Left cardiac atrium (tissue), 4 donors: ENCODE data around the gene CCDC178. TPM values are rescaled to one million over a fixed set of nuclear protein-coding genes. Genes with fewer than 3 reads are reported as not detected.
A peak's percentile ranks its signal among the peaks of the same experiment; 100 is the strongest.
"Not testable (repeated sequence)": the region's sequence is repeated elsewhere in the genome, so short reads cannot be mapped to it uniquely, and the experiment has no call there.

Source experiments
- ATAC-seq, 2 donors: fragments of 200-7000 bp; cut with Tn5 transposase; one replicate each; pipeline ENCODE4 v1.9.1; 2020; ENCODE audit warnings: mild to moderate bottlenecking in 2 of 2, moderate library complexity in 2 of 2
- DNase-seq: peaks from one replicate; pipeline ENCODE4 v3.0.0-alpha.2; 2020
- intact Hi-C, 2 donors: fragments of 100-400 bp; cut with DNase I; formaldehyde crosslinking; loops; one replicate each; pipeline versions ENCODE4 v1.14.1 to v1.15.1; 2022 to 2023
- total RNA-seq, 2 donors: library from RNA; stranded (reverse); fragmentation: NEBNext Ultra II Directional; extraction: Animal tissue kit (Norgen Biotek cat#: 25700); gene quantifications; one replicate each; pipeline ENCODE4 v1.2.1, GENCODE V29; 2021
- donor health status: DM: no; HTN: yes; CAD: no.
- donor health status: DM: no; HTN: yes; CAD: no; lungs with severe emphysema.
- donor health status: DM: yes; HTN: yes; CAD: no.
- donor health status: Dilated cardiomyopathy.

CCDC178 gene
- total RNA-seq, 2 donors from 2014 or later: 0.89 to 1.4 TPM

DNA sequence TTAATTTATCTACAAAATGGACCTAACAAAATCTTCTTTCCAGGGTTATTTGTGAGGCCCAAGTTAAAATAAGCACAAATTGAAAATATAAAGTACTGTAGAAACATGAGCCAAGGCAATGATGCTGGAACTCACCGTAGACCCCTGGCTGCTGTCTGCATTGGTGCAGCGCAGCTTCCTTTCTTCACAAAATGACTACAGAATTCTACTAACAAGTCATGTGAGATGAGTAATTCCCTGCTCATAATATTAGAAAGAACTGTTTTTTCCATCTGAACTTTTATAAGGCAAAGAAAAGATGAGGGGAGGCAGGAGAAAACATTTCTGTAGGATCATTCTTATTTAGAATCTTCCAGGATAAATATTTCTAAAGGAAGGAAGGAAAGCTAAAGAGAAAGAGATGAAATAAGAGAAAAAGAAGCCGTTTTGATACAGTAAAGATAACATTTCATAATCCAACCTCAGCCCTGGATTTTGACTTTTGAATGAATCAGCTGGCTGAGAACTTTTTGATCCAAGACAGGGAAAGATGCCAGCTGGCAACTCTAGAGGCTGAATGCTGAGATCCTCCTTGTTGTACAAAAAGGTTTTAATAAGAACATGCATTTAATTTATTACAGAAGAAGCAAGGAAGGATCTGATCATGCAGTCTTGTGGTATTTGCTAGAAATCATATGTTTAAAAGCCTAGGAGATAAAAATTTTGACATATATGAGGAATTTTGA is 483.8 kb downstream of the CCDC178 start:
- DNase-seq (no peak), ATAC-seq (peak in 1 of 2 donors; percentile 58)
- intact Hi-C loops: no loop called here

DNA sequence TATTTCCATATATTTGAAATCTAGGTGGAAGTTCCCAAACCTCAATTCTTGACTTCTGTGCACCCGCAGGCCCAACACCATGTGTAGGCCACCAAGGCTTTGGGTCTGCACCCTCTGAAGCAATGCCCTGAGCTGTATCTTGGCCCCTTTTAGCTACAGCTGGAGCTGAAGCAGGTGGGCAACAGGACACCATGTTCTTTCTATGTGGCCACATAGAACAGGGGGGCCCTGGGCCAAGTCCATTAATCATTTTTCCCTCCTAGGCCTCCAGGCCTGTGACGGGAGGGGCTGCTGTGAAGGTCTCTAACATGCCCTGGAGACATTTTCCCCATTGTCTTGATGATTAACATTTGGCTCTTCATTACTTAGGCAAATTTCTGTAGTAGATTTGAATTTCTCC is 488.2 kb downstream of the CCDC178 start:
- ATAC-seq, intact Hi-C loops, DNase-seq: not testable (repeated sequence)

DNA sequence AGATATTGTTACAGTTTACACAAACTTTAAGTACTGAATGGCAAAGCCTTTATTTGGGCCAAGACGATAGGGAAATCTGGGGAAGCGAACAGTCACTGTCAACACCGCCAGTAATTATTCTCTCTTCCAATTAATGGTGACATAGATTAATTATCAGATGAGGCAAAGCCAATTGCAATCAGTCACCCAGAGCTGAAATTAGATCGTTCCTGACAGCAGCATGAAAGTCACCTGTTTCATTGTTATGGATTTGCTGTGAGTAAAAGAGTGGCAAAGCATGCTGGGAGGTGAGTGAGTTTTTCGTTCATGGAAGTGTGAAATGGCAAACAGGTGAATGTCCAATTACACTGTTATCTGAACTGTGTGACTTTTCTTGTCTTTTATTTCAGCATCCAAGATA is 502.9 kb downstream of the CCDC178 start:
- intact Hi-C loops: no loop called here
- ATAC-seq (no peak), DNase-seq (no peak)

GRCh38 chr18:32937066-32937465 is 503.5 kb downstream of the CCDC178 start:
- ATAC-seq: no peak
- intact Hi-C loops: no loop called here
- no peak for DNase-seq

- intact Hi-C loops: no loop called here
- DNase-seq: no peak
- ATAC-seq: no peak
Observed at GRCh38 chr18:32934201-32934600, 506.3 kb downstream of the CCDC178 start.

- intact Hi-C loops: no loop called here
- DNase-seq (no peak), ATAC-seq (no peak)
Observed at GRCh38 chr18:32930695-32931301, 509.7 kb downstream of the CCDC178 start.

DNA sequence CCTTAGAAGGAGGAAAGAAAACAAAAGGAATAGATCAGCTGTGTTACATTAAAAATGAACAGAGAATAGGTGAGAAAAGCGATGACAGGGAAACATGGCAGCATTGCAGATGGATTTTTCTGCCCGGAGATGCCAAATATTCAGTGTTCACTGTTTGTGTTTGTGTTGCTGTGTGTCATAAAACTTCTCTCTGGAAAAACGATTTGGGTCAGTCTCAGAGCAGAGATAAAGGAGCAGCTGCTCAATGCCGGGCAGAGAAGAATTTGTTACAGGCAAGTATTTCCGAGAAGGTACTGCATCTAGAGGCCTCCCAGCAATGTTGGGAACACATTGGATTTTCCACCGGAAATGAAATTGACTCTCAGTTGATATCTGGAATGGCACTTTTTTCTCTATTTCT is 511.3 kb downstream of the CCDC178 start:
- ATAC-seq (no peak), DNase-seq (no peak)
- intact Hi-C loops: no loop called here

- DNase-seq (no peak), ATAC-seq (no peak)
- intact Hi-C loops: no loop called here
Observed at GRCh38 chr18:32922951-32923430, 517.5 kb downstream of the CCDC178 start.

- ATAC-seq (no peak), DNase-seq (no peak)
- intact Hi-C loops: no loop called here
Observed at GRCh38 chr18:32920796-32921787, 519.4 kb downstream of the CCDC178 start.

- DNase-seq (no peak), ATAC-seq (no peak)
- intact Hi-C loops: no loop called here
Observed at GRCh38 chr18:32919799-32920198, 520.7 kb downstream of the CCDC178 start.

DNA sequence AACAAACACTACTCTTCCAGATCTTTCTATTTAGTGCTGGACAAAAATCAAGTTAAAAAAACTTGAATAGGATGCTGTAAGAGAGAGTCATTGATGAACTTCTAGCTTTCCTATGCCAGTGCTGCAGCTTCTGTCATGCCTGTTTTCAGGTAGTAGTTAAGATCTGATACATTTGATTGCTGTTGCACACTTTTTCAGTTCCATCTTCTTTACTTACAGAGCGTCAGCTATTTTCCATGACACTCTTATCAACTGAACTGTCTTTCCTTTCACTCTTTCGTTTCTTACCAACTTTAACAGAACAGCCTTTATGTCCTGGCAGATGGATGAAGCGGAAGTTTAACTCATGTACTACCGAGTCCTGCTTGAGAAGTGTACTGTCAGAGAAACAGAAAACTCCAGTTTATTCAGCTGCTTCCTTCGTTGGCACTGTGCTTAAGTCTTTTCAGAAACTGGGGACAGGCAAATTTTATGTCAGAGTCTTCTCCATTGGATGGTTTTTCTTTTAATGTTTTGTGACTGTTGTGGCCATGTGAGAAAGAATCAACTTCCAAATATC is 521.8 kb downstream of the CCDC178 start:
- intact Hi-C loops: no loop called here
- ATAC-seq: no peak

DNA sequence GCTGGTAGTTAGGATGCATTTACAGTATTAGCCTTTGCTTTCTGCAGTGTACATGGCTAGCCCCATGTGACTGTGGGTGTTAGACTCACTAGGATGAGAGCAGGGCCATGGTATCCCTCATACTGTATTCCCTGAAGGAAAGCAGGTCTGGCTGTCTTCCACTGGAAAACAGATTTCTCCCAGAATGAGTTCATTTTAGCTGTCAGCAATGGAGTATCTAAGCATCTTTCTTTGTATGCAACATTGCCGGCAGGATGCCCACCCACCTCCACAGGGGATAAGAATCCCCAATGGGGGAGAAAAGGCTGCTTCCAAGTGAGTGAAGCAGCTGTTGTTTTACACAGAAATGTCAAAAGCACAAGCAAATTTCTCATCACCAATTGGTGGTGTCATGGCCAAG is 525.0 kb downstream of the CCDC178 start:
- intact Hi-C loops: no loop called here
- no peak for ATAC-seq

More for the DNA sequence above, 521.8 kb downstream of the CCDC178 start:
- no peak for DNase-seq

DNA sequence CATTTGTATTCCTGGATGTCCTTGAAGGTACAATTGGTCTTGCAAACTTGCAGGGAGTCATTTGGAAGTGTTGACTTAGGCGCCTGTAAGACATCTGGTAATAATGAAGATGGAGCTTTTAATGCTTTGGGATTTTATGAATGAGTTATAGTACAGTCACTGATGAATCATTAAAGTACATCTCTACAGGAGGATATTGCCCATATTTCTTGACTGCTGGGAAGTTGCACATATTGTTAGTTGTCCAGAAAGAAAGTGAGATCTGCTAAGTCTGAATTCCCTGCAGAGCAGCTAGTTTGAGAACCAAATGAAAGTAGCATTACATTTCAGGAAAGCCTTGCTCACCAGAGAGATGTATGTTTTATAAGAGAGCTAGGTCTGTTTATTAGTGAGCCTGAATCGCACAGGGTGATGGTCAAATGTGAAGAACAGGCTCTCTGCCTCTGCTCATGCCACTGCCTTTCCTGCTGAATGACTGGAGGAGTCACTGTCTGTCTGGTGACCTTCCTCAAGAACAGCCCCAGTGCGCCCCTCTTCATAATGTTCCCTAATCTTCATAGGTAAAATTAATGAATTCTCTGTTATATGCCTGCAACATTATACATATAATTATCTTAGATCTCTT is 528.7 kb downstream of the CCDC178 start:
- DNase-seq (no peak), ATAC-seq (no peak)
- intact Hi-C loops: no loop called here

More for the DNA sequence above, 525.0 kb downstream of the CCDC178 start:
- DNase-seq: no peak

- intact Hi-C loops: no loop called here
Observed at GRCh38 chr18:32910694-32911296, 529.7 kb downstream of the CCDC178 start.

GRCh38 chr18:32909798-32910561 is 530.5 kb downstream of the CCDC178 start:
- intact Hi-C loops: no loop called here
- ATAC-seq (no peak), DNase-seq (no peak)

More at GRCh38 chr18:32910694-32911296, 529.7 kb downstream of the CCDC178 start:
- ATAC-seq: no peak
- no peak for DNase-seq

DNA sequence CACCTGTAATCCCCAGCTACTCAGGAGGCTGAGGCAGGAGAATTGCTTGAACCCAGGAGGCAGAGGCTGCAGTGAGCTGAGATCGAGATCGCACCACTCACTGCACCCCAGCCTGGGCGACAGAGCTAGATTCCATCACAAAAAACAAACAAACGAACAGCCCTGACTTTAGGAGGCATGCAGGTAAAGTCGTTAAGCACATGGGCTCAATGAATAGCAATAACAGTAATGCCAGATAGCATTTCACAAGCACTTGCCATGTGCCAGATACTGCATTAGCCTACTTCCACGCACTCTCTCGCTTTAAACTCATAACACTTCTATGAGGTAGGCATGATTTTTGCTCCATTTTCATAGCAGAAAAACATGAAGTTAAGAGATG is 532.1 kb downstream of the CCDC178 start:
- intact Hi-C loops: no loop called here
- no peak for DNase-seq
- ATAC-seq: no peak

DNA sequence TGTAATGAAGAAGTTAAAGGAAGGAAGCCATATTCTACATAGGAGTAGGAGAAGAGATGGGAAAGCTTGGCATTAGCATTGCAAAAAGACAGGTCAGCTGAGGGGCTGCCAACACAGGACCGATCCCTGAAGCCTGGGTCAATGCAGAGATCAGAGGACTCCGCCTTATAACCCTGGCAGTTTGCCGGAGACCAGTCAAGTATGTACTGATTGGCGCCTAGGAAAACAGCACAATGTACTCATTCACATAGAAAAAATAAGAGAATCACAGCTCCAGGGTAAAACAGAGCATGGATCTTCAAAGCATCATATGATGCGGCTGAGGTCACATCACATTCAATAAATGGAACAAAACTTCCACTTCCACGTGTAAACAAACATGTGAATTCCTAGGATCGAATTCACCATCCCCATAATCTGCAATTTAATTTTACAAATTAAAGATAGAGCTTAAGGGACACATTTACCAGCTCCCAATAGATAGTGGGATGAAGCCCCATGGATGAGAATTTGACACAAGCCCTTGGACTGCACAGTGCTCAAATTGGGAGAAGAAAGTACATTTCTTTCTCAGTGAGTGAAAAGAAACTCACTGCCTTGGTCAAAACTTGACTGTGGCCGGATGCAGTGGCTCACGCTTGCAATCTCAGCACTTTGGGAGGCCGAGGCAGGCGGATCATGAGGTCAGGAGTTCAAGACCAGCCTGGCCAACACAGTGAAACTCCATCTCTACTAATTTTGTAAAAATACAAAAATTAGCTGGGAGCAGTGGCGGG is 532.7 kb downstream of the CCDC178 start:
- intact Hi-C loops: no loop called here
- DNase-seq (no peak), ATAC-seq (no peak)
